Neuron (in vitro differentiated cells): ENCODE results near the gene SH3PXD2A.

ENCODE experiments used
- H2AFZ ChIP-seq: one replicate; pipeline ENCODE4 v1.6.1; 2013; ENCODE audit warnings: low read depth, mild to moderate bottlenecking, inconsistent platforms, low read length, moderate library complexity
- H3K27me3 ChIP-seq: one replicate; pipeline ENCODE4 v1.6.1; 2013; ENCODE audit warnings: low read length; ENCODE audit not compliant: insufficient read depth
- H3K36me3 ChIP-seq: one replicate; pipeline ENCODE4 v1.6.1; 2013; ENCODE audit warnings: low read length; ENCODE audit not compliant: insufficient read depth
- H3K4me1 ChIP-seq: one replicate; pipeline ENCODE4 v1.6.1; 2013; ENCODE audit warnings: low read length; ENCODE audit not compliant: insufficient read depth
- H3K4me3 ChIP-seq: 2 replicates; pipeline ENCODE4 v1.5.1; 2013; ENCODE audit warnings: mild to moderate bottlenecking, low read length, moderate library complexity
- H3K9me3 ChIP-seq: one replicate; pipeline ENCODE4 v1.6.1; 2013; ENCODE audit warnings: low read length

The SH3PXD2A gene

DNA sequence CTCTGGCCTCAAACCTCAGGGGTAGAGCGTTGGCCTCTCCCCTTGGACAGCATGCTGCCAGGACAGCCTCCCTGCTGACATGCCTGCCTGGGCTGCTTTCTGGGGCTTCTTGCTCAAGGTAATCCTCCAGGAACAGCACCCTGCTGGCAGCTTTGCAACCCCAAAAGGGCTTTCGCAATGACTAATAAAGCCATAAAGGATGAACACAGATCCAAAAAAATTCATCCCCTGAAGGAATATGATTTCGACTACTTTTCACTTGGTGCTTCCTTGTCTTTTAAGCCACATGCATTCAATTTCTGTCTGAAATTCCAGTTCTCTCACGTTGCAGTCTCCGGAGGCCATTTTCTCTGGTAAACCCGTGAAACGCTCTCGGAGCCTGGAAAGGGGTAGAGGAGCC is 15.1 kb upstream of the SH3PXD2A start:
- Histone ChIP-seq H3K36me3 (no peaks in the 10 kb centered on the region), H3K4me1 (no peaks in the 10 kb centered on the region), H2AFZ (no peak overlapping the region), H3K27me3 (no peaks in the 10 kb centered on the region), H3K9me3 (no peaks in the 10 kb centered on the region), H3K4me3 (no peak overlapping the region)

DNA sequence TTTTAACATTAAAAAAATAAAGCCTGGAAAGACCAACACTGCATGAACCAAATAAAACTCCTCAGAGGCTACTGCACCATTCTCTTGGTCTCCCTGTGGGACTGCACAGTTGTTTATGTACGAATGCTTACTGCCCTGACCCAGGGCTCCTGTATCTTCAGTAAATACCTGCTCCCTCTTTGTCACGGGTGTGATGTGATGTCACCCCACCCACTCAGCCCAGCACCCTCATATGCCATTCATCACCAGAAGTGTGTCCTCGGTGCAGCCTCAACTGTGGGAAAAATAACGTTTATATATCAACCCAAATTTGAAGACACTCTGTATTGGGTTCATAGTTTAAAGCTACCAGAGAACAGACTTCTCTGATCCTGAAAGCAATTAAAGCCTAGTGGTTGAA is 14.0 kb upstream of the SH3PXD2A start:
- H3K4me3 ChIP-seq, result no peak overlapping the region
- H2AFZ ChIP-seq, result no peak overlapping the region
- H3K9me3 ChIP-seq, result no peaks in the 10 kb centered on the region
- H3K27me3 ChIP-seq, result no peaks in the 10 kb centered on the region
- no peaks in the 10 kb centered on the region for H3K4me1 ChIP-seq
- no peaks in the 10 kb centered on the region for H3K36me3 ChIP-seq

DNA sequence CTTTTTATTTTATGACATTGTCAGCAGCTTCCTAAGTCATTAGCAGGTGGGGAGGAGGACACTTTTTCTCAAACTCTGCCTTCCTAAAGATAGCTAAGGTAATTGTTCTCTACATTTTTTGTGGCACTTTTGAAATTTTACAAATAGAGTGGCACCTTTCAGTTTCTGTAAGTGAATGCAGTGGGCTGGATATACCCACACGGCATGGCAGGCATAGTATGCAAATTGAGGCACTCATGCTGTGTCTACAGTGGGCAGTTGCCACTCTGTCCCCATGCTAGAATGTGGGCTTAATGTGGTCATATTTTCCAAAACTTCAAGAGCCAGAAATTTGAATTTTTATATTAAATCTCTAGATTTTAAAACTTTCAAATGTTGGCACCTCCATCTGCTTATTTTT is 12.8 kb upstream of the SH3PXD2A start:
- Histone ChIP-seq H3K4me3 (no peak overlapping the region), H3K9me3 (no peaks in the 10 kb centered on the region), H3K27me3 (no peaks in the 10 kb centered on the region), H3K36me3 (no peaks in the 10 kb centered on the region), H3K4me1 (no peaks in the 10 kb centered on the region), H2AFZ (no peak overlapping the region)

DNA sequence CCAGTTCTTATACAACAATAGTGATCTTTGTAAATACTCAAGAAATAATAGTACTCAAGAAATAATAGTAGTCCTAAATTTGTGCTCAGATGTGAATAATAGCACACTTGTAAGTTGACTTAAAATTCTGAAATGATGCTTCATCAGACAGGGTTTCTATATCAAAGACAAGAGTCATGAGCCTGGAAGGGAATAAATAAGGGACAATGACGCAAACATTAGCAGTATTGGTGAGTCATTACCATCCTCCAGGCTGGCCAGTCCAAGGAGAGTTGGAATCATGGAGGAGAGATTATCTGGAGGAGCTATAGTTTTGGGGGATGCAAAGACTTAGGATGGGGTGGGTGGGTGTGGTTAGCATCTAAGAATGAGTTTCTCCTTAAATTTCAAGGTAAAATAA is 6.1 kb upstream of the SH3PXD2A start:
- H3K36me3 ChIP-seq, result no peaks in the 10 kb centered on the region
- H3K9me3 ChIP-seq, result no peaks in the 10 kb centered on the region
- H3K4me3 ChIP-seq, result no peak overlapping the region
- peaks cover 18% of the 10 kb centered on the region for H3K27me3 ChIP-seq
- H3K4me1 ChIP-seq, result no peaks in the 10 kb centered on the region
- H2AFZ ChIP-seq, result no peak overlapping the region

DNA sequence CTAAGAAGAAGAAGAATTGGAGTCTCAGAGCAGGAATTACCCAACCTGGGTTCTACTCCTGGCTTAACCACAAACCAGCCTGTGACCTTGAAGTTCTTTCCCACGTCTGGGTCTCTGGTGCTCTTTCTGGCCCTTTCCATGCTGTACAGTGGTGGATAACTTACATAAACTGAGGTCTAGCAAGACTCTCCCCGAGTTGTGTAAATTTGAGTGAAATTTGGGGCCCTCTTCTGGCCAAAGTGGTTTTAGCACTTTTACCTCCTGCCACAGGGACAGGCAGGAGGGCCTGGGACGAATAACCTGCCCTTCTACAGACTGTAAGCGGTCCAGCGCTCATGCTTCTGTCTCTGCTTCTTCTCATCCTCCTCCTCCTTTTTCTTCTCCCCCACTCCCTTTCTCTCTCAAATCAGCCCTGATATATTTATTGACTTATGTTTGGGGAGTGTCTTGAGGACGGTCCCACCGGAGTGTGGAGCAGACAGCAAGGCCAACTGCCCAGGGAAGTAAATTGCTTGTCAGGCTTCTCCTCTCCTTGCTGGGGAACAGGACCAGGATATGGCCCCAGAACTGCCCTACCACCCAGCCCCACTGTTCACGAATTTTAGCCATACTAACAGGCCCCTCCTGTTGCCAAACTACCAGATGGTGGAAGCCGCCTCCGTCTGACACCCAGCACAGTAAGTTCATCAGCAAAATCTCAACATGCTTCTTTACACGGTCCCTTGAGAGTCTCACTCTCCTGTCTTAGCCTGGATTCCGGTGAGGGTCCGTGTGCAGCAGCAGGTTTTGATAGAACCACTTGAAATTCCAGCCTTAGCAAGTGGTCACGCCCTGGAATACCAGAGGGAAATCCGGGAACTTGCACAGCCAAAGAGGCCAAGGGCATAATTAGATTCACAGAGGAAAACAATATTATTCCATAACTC is 4.0 kb upstream of the SH3PXD2A start:
- Histone ChIP-seq H2AFZ (no peak overlapping the region), H3K4me3 (no peak overlapping the region), H3K27me3 (peaks cover 25% of the 10 kb centered on the region), H3K9me3 (no peaks in the 10 kb centered on the region), H3K4me1 (peaks cover 14% of the 10 kb centered on the region), H3K36me3 (no peaks in the 10 kb centered on the region)

DNA sequence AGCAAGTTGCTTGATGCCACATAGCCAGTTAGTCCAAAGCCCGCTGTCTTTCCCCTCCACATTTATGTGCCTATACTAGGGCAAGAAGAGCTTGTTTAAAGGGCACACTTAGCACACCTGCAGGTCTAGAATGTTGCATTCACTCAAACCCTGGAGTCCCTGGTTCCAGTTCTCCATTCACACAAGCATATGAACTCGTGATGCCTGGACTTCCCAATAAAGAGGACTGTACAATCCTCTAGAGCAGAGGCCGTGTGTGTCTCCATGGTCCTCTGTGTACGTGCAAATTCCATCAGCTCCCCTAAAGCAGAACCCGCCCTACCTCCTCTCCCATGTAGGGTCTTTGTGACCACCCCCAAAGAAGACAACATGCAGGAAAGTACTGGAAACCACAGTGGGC is 3.0 kb upstream of the SH3PXD2A start:
- no peaks in the 10 kb centered on the region for H3K36me3 ChIP-seq
- H3K9me3 ChIP-seq, result no peaks in the 10 kb centered on the region
- peaks cover 20% of the 10 kb centered on the region for H3K4me1 ChIP-seq
- H3K27me3 ChIP-seq, result peaks cover 28% of the 10 kb centered on the region
- no peak overlapping the region for H2AFZ ChIP-seq
- no peak overlapping the region for H3K4me3 ChIP-seq

DNA sequence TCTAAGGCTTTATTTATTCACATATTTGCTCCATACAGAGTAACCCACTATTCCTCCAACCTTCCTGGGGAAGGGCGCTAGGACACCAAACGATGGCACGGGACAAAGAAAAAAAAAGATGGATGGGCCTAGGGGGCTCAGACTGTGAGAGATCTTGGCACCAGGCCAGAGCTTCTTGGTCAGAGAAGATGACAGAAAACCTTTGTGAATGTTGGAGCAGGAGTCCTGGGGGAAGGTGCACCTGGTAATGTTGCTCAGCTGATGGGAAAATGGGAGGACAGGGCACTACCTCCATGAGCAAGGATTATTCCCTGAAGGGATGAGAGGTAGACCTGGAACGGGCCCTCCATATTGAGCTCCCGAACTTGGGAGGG is 1.4 kb upstream of the SH3PXD2A start:
- Histone ChIP-seq H3K4me1 (peaks cover 20% of the 10 kb centered on the region), H3K4me3 (no peak overlapping the region), H2AFZ (peak overlapping the region; percentile 37), H3K36me3 (no peaks in the 10 kb centered on the region), H3K27me3 (peaks cover 29% of the 10 kb centered on the region), H3K9me3 (no peaks in the 10 kb centered on the region)

DNA sequence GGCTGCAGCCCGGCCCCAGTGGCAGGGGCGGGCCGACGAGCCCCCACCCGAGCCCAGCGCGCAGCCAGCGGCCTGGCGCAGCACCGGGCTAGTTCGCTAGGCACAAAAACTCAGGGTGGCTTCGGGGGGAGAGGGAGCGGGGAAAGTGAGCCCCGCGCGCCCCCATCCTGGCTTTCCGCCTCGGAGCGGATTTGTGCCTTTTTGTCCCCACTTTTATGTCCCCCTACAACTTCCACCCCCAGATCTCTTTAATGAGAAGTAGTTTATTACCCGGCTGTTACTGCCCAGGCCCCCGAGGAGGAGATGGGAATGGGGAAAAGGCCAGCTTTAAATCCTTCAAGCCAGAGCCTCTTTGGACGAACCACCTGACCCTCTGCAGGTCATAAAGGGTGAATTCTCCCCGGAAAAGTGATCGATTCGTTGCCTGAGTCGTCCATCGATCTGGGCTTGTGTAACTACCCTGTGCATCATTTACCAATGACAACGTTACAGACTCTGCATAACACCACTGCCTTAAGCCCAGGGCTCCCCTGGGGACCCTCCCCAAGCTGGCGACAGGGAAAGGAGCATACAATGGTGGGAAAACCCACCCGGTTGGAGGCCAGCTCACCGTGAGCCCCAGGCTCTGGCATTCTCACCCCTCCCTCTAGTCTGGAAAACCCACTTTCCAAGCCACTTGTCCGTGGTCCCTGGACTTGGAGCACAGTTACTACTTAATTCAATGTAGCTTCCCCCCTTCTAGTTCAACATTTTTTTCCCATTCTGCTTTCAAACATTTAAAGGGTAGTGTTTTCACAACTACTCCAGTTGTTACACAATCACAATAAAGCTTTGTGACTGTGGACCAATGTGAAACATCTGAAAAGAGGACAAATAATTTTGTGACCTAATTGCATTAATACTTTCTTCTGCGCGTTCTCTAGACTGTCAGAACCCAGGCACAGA is 748 bp upstream of the SH3PXD2A start:
- H3K4me3 ChIP-seq, result peak overlapping the region; percentile 50
- H3K36me3 ChIP-seq, result no peaks in the 10 kb centered on the region
- peaks cover 20% of the 10 kb centered on the region for H3K4me1 ChIP-seq
- no peaks in the 10 kb centered on the region for H3K9me3 ChIP-seq
- H3K27me3 ChIP-seq, result peaks cover 29% of the 10 kb centered on the region
- peak overlapping the region; percentile 37 for H2AFZ ChIP-seq

DNA sequence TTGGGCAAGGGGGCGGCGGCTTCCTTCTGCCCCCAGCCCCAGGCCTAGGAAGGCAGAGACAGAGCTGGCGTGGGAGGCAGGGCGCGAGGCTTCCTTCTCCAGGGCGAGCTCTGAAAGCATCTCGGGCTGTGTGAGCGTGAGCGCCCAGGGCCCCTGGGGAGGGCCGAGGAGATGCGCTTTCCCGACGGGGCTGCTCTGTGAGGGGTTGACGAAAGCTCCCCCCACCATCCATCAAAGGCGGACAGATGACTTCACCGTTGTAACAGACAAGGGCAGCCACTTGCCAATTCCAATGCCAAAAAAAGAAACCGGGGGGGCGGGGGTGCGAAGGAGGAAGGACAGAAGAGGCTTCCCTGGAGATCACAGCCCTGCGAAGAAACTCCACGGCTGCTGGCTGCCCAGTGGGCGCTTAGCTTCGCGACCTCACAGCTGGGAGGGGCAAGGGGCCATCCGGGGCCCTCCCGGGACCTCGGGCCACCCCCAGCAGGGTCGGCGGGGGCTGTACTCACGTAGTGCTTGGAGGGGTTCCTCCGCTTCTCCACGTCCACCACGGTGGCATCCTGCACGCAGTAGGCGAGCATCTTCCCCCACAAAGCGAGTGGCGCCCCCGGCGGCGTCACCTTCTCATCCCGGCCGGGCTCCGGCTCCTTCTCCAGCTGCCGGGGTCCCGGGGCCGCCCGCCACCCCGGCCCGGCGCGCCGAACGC is 537 bp downstream of the SH3PXD2A start:
- peaks cover 29% of the 10 kb centered on the region for H3K27me3 ChIP-seq
- peaks cover 20% of the 10 kb centered on the region for H3K4me1 ChIP-seq
- no peaks in the 10 kb centered on the region for H3K36me3 ChIP-seq
- H3K4me3 ChIP-seq, result peak overlapping the region; percentile 50
- no peaks in the 10 kb centered on the region for H3K9me3 ChIP-seq
- peak overlapping the region; percentile 37 for H2AFZ ChIP-seq

DNA sequence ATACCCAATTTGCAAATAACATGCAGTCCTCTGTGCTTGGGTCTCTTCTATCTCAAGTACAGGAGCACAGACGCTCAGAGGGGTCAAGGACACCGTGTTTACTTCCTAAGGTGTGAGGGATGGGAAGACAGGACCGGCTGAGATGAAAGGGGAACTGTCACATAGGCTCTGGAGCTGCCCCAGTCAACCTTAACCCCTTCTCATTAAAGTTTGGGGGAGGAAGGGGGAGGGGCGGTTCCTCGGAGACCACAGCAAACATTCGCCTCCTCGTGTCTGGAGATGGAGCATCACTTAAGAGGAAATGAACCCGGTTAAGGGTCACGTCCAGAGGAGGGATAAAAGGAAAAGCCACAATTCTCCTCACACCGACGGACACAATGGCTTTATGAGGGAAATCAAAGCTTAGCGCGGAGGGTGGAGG is 1.1 kb downstream of the SH3PXD2A start:
- Histone ChIP-seq H3K9me3 (no peaks in the 10 kb centered on the region), H3K4me1 (peaks cover 20% of the 10 kb centered on the region), H3K27me3 (peaks cover 29% of the 10 kb centered on the region), H2AFZ (peak overlapping the region; percentile 37), H3K4me3 (peak overlapping the region; percentile 50), H3K36me3 (no peaks in the 10 kb centered on the region)

DNA sequence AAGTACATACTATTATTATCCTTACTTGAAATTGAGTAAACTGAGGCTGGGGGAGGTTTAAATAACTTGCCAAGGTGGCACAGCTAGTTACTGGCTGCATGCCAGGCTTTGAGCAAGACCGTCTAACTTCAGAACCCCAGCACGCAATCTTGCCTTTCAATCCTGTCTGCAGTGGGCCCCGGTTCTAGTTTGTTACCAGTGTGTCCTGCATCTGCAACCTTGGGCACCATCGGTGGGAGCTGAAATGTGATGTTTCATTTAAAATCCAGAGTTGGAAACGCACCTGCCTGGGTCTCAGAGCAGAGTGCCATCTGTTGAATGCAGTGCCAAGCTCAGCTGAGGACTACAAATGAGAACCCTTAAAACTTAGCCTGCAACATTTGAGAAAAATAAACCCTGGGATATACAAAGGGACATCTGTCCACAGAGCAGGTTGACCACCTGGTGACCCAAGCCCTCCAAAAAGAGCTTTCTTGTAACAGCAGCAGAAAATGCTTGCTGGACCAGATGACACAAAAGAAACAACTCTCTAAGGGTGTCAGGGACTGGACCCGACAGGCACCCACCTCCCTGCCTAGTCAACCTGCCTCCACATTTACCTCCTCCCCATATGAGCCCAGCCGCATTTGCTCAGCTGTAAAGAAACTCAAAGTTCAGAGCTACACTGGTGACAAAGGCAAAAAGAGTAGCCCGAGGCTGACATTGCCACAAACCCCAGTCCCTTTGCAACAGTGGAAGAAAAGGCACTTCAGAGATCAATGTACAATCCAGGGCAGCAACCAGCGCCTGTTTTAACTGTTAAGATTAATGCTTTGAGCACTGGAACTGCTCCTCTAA is 1.7 kb downstream of the SH3PXD2A start:
- Histone ChIP-seq H3K4me3 (peak overlapping the region; percentile 50), H2AFZ (no peak overlapping the region), H3K4me1 (peaks cover 20% of the 10 kb centered on the region), H3K27me3 (peaks cover 29% of the 10 kb centered on the region), H3K36me3 (no peaks in the 10 kb centered on the region), H3K9me3 (no peaks in the 10 kb centered on the region)

DNA sequence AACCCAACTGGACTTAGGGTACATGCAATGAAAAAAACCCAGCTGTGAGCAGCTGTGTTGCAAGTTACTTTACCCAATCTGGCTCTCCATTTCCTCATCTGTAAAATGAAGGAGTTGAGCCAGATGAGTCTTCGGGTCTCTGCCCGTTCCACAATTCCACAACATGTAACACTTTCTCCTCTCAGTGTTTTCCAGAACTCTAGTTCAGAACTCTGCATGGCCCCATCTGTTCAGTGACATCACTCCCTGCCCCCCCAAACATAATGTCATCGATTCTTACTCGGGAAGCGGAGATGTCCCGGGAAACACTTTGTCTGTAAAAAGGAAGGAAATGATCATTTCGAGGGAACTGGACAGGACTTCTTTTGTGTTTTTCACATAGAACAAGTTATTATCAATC is 2.5 kb downstream of the SH3PXD2A start:
- Histone ChIP-seq H3K4me3 (no peak overlapping the region), H3K4me1 (peaks cover 20% of the 10 kb centered on the region), H2AFZ (no peak overlapping the region), H3K36me3 (no peaks in the 10 kb centered on the region), H3K9me3 (no peaks in the 10 kb centered on the region), H3K27me3 (peaks cover 22% of the 10 kb centered on the region)
